ENCODE data around the gene FOXA2.
"Not testable (repeated sequence)": the region's sequence is repeated elsewhere in the genome, so short reads cannot be mapped to it uniquely, and the experiment has no call there.

Gene FOXA2

DNA sequence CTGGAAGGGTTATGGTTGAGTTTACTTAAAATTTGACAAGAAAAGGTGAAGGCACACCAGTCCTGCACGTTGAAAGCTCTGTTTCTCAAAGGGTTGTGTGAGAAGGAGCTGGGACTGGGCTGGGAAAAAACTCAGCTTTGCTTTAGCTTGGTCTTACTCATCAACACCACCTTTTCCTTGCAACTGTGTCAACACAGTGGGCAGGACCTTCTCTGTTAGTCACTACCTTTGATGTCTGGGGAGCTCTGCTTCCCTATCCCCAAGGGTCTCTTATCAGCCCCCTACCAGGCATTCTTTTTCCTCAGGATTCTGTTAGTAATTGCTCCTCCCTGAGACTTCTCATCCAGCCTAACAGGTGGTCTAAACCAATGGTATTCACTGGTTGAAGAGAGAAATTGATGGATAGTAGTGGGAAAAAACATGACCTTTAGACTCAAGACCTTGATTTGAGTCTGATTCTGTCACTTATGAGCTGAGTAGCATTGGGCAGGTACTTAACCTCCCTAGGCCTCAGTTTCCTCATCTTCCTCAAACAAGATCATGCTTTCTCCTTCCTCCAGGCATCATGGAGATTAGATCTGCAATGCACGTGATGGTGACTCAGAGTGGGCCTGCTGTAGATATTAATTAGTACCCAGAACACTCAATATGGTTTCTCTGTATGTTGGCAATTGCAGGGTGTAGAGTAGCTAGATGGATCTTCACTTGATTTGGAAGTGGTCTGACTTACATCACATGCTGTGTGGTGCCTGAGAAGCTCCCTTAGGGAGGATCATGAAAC lies 17.2 kb upstream of the FOXA2 start:
- no peaks in the 10 kb centered on the region for H4K20me1 ChIP-seq (ENCODE audit: control insufficient read depth, insufficient read depth, low read depth, low read length)
- H3K9me2 ChIP-seq (replicated peaks; ENCODE audit: control insufficient read depth, low read length), result no peaks in the 10 kb centered on the region
- no peaks in the 10 kb centered on the region for H3F3A ChIP-seq (ENCODE audit: control insufficient read depth, insufficient read depth)
- H3K27me3 ChIP-seq (ENCODE audit: control insufficient read depth, low read length), result no peaks in the 10 kb centered on the region
- H3K79me2 ChIP-seq (ENCODE audit: control insufficient read depth, low read length), result no peaks in the 10 kb centered on the region
- H3K4me3 ChIP-seq (ENCODE audit: low read length), result no peak overlapping the region
- no peak for TF ChIP-seq EZH2phosphoT487 (IDR thresholded peaks at IDR 0.05; ENCODE audit: borderline replicate concordance, low read length)
- TF ChIP-seq, protein P1, sequence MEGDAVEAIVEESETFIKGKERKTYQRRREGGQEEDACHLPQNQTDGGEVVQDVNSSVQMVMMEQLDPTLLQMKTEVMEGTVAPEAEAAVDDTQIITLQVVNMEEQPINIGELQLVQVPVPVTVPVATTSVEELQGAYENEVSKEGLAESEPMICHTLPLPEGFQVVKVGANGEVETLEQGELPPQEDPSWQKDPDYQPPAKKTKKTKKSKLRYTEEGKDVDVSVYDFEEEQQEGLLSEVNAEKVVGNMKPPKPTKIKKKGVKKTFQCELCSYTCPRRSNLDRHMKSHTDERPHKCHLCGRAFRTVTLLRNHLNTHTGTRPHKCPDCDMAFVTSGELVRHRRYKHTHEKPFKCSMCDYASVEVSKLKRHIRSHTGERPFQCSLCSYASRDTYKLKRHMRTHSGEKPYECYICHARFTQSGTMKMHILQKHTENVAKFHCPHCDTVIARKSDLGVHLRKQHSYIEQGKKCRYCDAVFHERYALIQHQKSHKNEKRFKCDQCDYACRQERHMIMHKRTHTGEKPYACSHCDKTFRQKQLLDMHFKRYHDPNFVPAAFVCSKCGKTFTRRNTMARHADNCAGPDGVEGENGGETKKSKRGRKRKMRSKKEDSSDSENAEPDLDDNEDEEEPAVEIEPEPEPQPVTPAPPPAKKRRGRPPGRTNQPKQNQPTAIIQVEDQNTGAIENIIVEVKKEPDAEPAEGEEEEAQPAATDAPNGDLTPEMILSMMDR (IDR thresholded peaks at IDR 0.05; ENCODE audit: low read depth, low read length, poor library complexity, severe bottlenecking), result no peak
- no peaks in the 10 kb centered on the region for H3K9me3 ChIP-seq (ENCODE audit: control insufficient read depth, insufficient read depth, low read length)
- no peak overlapping the region for H3K27ac ChIP-seq (ENCODE audit: low read depth, low read length)
- no peak overlapping the region for H3K4me2 ChIP-seq (ENCODE audit: low read length)
- no peaks in the 10 kb centered on the region for H3K4me1 ChIP-seq (ENCODE audit: control insufficient read depth, low read length)
- no peaks in the 10 kb centered on the region for H3K36me3 ChIP-seq (ENCODE audit: control insufficient read depth, low read length)

DNA sequence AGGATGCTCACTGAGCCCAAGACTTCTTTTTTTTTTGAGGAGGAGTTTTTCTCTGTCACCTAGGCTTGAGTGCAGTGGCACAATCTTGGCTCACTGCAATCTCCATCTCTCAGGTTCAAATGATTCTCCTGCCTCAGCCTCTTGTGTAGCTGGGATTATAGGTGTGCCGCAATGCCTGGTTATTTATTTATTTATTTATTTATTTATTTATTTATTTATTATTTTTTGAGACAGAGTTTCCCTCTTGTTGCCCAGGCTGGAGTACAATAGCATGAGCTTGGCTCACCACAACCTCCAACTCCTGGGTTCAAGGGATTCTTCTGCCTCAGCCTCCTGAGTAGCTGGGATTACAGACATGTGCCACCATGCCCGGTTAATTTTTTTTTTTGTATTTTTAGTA lies 14.9 kb upstream of the FOXA2 start:
- H3K4me3 ChIP-seq (ENCODE audit: low read length); H4K20me1 ChIP-seq (ENCODE audit: control insufficient read depth, insufficient read depth, low read depth, low read length); H3K79me2 ChIP-seq (ENCODE audit: control insufficient read depth, low read length); H3K27me3 ChIP-seq (ENCODE audit: control insufficient read depth, low read length); H3K9me3 ChIP-seq (ENCODE audit: control insufficient read depth, insufficient read depth, low read length); H3K4me1 ChIP-seq (ENCODE audit: control insufficient read depth, low read length); H3K27ac ChIP-seq (ENCODE audit: low read depth, low read length); H3K9me2 ChIP-seq (replicated peaks; ENCODE audit: control insufficient read depth, low read length); H3K4me2 ChIP-seq (ENCODE audit: low read length); H3K36me3 ChIP-seq (ENCODE audit: control insufficient read depth, low read length); H3F3A ChIP-seq (ENCODE audit: control insufficient read depth, insufficient read depth): not testable (repeated sequence)

DNA sequence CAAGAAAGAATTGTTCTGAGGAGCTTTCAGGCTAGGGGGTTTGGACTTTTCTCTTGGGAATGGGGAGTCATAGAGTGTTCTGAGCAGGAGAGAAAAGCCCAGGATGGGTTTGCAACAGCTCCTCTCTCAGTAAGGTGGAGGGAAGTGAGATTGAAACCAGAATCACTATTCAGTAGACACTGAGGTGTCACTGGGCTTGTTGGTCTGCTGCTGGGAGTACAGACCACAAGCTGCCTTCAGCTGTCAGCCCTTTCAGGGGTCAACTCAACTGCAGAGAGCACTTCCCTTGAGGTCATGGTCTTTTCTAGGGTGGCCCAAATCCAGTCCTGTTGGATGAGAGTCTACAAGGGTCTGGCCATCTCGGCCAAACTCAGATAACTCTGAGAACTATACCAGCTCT lies 12.9 kb upstream of the FOXA2 start:
- Histone ChIP-seq H3K27ac (ENCODE audit: low read depth, low read length) (no peak overlapping the region), H3K4me2 (ENCODE audit: low read length) (no peak overlapping the region), H3K9me2 (replicated peaks; ENCODE audit: control insufficient read depth, low read length) (no peaks in the 10 kb centered on the region), H4K20me1 (ENCODE audit: control insufficient read depth, insufficient read depth, low read depth, low read length) (no peaks in the 10 kb centered on the region), H3K79me2 (ENCODE audit: control insufficient read depth, low read length) (no peaks in the 10 kb centered on the region), H3K27me3 (ENCODE audit: control insufficient read depth, low read length) (no peaks in the 10 kb centered on the region), H3K36me3 (ENCODE audit: control insufficient read depth, low read length) (no peaks in the 10 kb centered on the region), H3K4me3 (ENCODE audit: low read length) (no peak overlapping the region), H3F3A (ENCODE audit: control insufficient read depth, insufficient read depth) (no peaks in the 10 kb centered on the region), H3K4me1 (ENCODE audit: control insufficient read depth, low read length) (no peaks in the 10 kb centered on the region), H3K9me3 (ENCODE audit: control insufficient read depth, insufficient read depth, low read length) (no peaks in the 10 kb centered on the region)
- TF ChIP-seq EZH2phosphoT487 (IDR thresholded peaks at IDR 0.05; ENCODE audit: borderline replicate concordance, low read length), result no peak
- TF ChIP-seq, protein P1 (IDR thresholded peaks at IDR 0.05; ENCODE audit: low read depth, low read length, poor library complexity, severe bottlenecking), result no peak

GRCh38 chr20:22590662-22591061 lies 6.3 kb upstream of the FOXA2 start:
- Histone ChIP-seq H3K4me1 (ENCODE audit: control insufficient read depth, low read length) (no peaks in the 10 kb centered on the region), H3K36me3 (ENCODE audit: control insufficient read depth, low read length) (no peaks in the 10 kb centered on the region), H3F3A (ENCODE audit: control insufficient read depth, insufficient read depth) (no peaks in the 10 kb centered on the region), H3K9me3 (ENCODE audit: control insufficient read depth, insufficient read depth, low read length) (no peaks in the 10 kb centered on the region; the same call in 1 of the 2 replicates), H3K4me3 (ENCODE audit: low read length) (no peak overlapping the region), H3K27me3 (ENCODE audit: control insufficient read depth, low read length) (no peaks in the 10 kb centered on the region), H4K20me1 (ENCODE audit: control insufficient read depth, insufficient read depth, low read depth, low read length) (no peaks in the 10 kb centered on the region), H3K27ac (ENCODE audit: low read depth, low read length) (no peak overlapping the region), H3K4me2 (ENCODE audit: low read length) (no peak overlapping the region), H3K9me2 (replicated peaks; ENCODE audit: control insufficient read depth, low read length) (no peaks in the 10 kb centered on the region), H3K79me2 (ENCODE audit: control insufficient read depth, low read length) (no peaks in the 10 kb centered on the region)
- TF ChIP-seq, protein P1 (IDR thresholded peaks at IDR 0.05; ENCODE audit: low read depth, low read length, poor library complexity, severe bottlenecking), result no peak
- TF ChIP-seq EZH2phosphoT487 (IDR thresholded peaks at IDR 0.05; ENCODE audit: borderline replicate concordance, low read length), result no peak

Data from DOHH2 (cell line).